Stimulated activated naive CD8-positive, alpha-beta T cell treated with anti-CD3 and anti-CD28 coated beads, Interleukin-15, amount 100 ng/mL, for 72 hours (primary cell): Measurements from ENCODE around the gene FOXD2.

Source experiments
- ATAC-seq: fragments of 150-1000 bp; cut with Tn5 transposase; 2 replicates; pipeline ENCODE4 v1.10.0; 2021; ENCODE audit warnings: mild to moderate bottlenecking, moderate library complexity
- DNase-seq, 2 donors: peaks; one replicate each; pipeline ENCODE4 v3.0.0; 2021 to 2022
- H3K27ac Mint-ChIP-seq, 2 donors: one replicate each; pipeline ENCODE4 v1.8.0; 2022; ENCODE audit warnings: mild to moderate bottlenecking in 2 of 2, mixed read lengths in 2 of 2, moderate library complexity in 2 of 2
- H3K27me3 Mint-ChIP-seq: one replicate; pipeline ENCODE4 v1.8.0; 2022; ENCODE audit warnings: mixed read lengths
- H3K4me1 Mint-ChIP-seq: one replicate; pipeline ENCODE4 v1.8.0; 2022; ENCODE audit warnings: mild to moderate bottlenecking, mixed read lengths
- H3K4me3 Mint-ChIP-seq, 2 donors: one replicate each; pipeline ENCODE4 v1.8.0; 2022; ENCODE audit warnings: mild to moderate bottlenecking in 2 of 2, mixed read lengths in 2 of 2, moderate library complexity in 1 of 2
- H3K9me3 Mint-ChIP-seq, 2 donors: one replicate each; pipeline ENCODE4 v1.8.0; 2022; ENCODE audit warnings: mixed read lengths in 2 of 2

Gene FOXD2

DNA sequence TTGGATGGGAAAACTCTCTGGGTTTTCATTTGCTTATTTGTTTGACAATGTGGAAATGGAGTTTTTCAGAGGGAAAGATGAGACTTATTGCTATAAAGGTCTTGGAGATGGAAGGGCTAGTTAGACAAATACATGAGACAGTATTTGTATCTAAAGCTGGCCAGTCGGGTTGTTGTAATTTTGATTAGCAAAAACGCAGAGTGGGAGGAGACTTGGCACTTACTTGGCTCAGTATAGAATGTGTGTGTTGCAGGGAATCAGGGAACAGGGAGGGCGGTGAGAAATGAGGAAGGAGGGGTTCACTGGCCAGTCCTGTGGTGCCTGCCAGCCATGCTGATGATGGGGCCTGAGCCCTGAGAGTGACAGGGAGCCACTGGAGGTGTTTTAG is 27.8 kb upstream of the FOXD2 start:
- peaks cover 52% of the 10 kb centered on the region for H3K27me3 Mint-ChIP-seq
- no peaks in the 10 kb centered on the region for H3K4me1 Mint-ChIP-seq
- no peak overlapping the region for H3K4me3 Mint-ChIP-seq
- DNase-seq: no peak
- ATAC-seq: no peak
- no peak overlapping the region for H3K27ac Mint-ChIP-seq
- H3K9me3 Mint-ChIP-seq: no peaks in the 10 kb centered on the region

- no peak for ATAC-seq
- Mint-ChIP-seq H3K4me3 (no peak overlapping the region), H3K9me3 (no peaks in the 10 kb centered on the region), H3K4me1 (peaks cover 1% of the 10 kb centered on the region), H3K27me3 (peaks cover 53% of the 10 kb centered on the region), H3K27ac (no peak overlapping the region)
- no peak for DNase-seq
Measured at GRCh38 chr1:47411436-47411835, 26.4 kb upstream of the FOXD2 start.

- H3K9me3 Mint-ChIP-seq: no peaks in the 10 kb centered on the region
- no peak overlapping the region for H3K27ac Mint-ChIP-seq
- no peak for ATAC-seq
- no peak for DNase-seq
- no peak overlapping the region for H3K4me3 Mint-ChIP-seq
- H3K4me1 Mint-ChIP-seq: peaks cover 9% of the 10 kb centered on the region
- peaks cover 61% of the 10 kb centered on the region for H3K27me3 Mint-ChIP-seq
Measured at GRCh38 chr1:47412437-47412836, 25.4 kb upstream of the FOXD2 start.

DNA sequence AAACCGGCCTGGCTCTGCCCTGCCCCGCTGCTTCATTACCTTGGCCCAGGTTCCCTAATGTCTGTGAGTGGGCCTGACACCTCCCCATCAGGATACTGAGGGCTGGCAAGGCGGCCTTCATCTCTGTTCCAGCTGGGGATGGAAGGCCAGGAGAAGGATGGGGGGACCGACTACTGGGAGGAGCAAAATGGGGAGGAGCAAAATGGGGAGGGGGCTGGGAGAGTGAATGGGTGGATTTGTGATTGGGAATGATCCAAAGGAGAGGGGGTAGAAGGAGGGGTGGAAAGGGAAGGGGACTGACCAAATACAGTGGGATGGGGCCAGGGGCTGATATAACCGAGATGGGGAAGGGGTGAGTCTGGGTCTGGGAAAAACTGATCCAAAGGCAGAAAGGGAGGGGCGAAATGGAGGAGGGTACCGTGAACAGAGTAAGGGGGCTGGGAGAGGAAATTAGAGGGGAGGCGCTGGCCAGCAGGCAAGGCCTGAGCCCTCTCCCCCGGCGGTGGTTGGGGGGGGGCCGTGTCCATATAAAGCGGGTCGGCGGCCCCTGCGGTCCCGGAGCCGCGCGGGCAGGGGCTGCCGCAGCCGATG is 22.0 kb upstream of the FOXD2 start, which contains the start of gene FOXE3:
FOXE3 (plus strand) TSS at position 558 of the 591 bp plus-strand sequence; CDS start at position 589, 31 bp downstream.
- H3K9me3 Mint-ChIP-seq: no peaks in the 10 kb centered on the region
- DNase-seq (no peak), ATAC-seq (no peak)
- peaks cover 13% of the 10 kb centered on the region for H3K4me1 Mint-ChIP-seq
- peak within 1 kb of the TSS in 1 of 2 donors; percentile 63 for H3K27ac Mint-ChIP-seq
- H3K27me3 Mint-ChIP-seq: peaks cover 66% of the 10 kb centered on the region
- H3K4me3 Mint-ChIP-seq: peak within 1 kb of the TSS; percentile 67 to 69

GRCh38 chr1:47416319-47417169 is 21.3 kb upstream of the FOXD2 start:
- peaks cover 13% of the 10 kb centered on the region for H3K4me1 Mint-ChIP-seq

DNA sequence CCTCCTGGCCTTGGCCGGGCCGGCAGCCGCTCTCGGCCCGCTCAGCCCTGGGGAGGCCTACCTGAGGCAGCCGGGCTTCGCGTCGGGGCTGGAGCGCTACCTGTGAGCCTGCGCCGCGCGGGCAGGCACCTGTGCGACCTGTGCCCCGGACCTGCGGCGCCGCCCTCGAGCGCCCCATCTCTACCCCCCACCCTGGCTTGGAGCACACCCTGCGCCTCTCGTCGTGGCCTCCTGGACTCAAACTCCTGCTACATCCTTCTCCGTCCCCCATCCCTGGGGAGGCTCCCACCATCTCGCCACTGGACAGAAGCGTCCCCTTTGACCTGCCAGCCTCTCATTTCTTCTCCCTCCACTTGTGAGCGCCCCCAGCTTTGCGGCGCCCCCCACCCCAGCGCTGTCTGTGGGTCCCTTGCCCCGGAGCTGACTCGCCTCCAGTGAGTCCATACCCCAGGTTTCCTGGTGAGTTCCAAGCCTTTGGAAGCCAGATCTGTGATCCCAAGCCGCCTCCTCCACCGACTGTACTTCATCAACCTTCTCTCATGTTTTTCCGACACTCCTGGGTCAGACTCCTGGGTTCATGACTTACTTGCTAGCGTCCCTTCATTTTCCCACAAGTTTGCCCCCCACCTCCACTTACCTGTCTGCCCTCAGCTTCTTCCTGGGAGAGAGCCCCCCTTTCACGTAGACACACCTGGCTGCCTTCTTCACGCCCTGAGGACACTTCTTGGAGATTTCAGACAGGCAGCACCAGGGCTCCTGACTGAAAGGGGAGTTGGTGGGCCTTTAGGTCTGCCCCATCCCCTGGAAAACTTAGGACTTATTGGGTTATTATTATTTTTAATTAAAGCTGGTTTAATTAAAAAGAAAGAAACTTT is 20.4 kb upstream of the FOXD2 start:
- DNase-seq: no peak
- no peak overlapping the region for H3K27ac Mint-ChIP-seq
- peak; percentile 24 for ATAC-seq
- no peaks in the 10 kb centered on the region for H3K9me3 Mint-ChIP-seq
- H3K4me3 Mint-ChIP-seq: peak overlapping the region; percentile 49 to 58
- peaks cover 72% of the 10 kb centered on the region for H3K27me3 Mint-ChIP-seq
- H3K4me1 Mint-ChIP-seq: peaks cover 13% of the 10 kb centered on the region

More at GRCh38 chr1:47416319-47417169, 21.3 kb upstream of the FOXD2 start:
- H3K27ac Mint-ChIP-seq: peak overlapping the region in 1 of 2 donors; percentile 63
- H3K9me3 Mint-ChIP-seq: no peaks in the 10 kb centered on the region
- DNase-seq (no peak), ATAC-seq (peak; percentile 53)
- peaks cover 71% of the 10 kb centered on the region for H3K27me3 Mint-ChIP-seq
- H3K4me3 Mint-ChIP-seq: peak overlapping the region; percentile 67 to 69

GRCh38 chr1:47418122-47418521 is 19.7 kb upstream of the FOXD2 start:
- H3K27ac Mint-ChIP-seq: no peak overlapping the region
- no peak for DNase-seq
- no peak for ATAC-seq
- H3K9me3 Mint-ChIP-seq: no peaks in the 10 kb centered on the region
- peaks cover 72% of the 10 kb centered on the region for H3K27me3 Mint-ChIP-seq
- no peak overlapping the region for H3K4me3 Mint-ChIP-seq
- H3K4me1 Mint-ChIP-seq: peaks cover 13% of the 10 kb centered on the region

GRCh38 chr1:47418681-47419325 is 19.0 kb upstream of the FOXD2 start:
- DNase-seq: no peak
- H3K4me1 Mint-ChIP-seq: peaks cover 13% of the 10 kb centered on the region
- peak; percentile 14 for ATAC-seq
- H3K27ac Mint-ChIP-seq: no peak overlapping the region
- H3K4me3 Mint-ChIP-seq: no peak overlapping the region
- H3K27me3 Mint-ChIP-seq: peaks cover 72% of the 10 kb centered on the region
- no peaks in the 10 kb centered on the region for H3K9me3 Mint-ChIP-seq

- ATAC-seq (no peak), DNase-seq (no peak)
- Mint-ChIP-seq H3K4me1 (peaks cover 19% of the 10 kb centered on the region), H3K9me3 (no peaks in the 10 kb centered on the region), H3K27ac (peak overlapping the region in 1 of 2 donors; percentile 27), H3K27me3 (peaks cover 74% of the 10 kb centered on the region), H3K4me3 (no peak overlapping the region)
Measured at GRCh38 chr1:47420547-47420946, 17.3 kb upstream of the FOXD2 start.

- peaks cover 58% of the 10 kb centered on the region for H3K27me3 Mint-ChIP-seq
- DNase-seq (no peak), ATAC-seq (no peak)
- H3K27ac Mint-ChIP-seq: no peak overlapping the region
- H3K4me1 Mint-ChIP-seq: peaks cover 6% of the 10 kb centered on the region
- no peak overlapping the region for H3K4me3 Mint-ChIP-seq
- no peaks in the 10 kb centered on the region for H3K9me3 Mint-ChIP-seq
Measured at GRCh38 chr1:47423872-47424271, 14.0 kb upstream of the FOXD2 start.

- H3K9me3 Mint-ChIP-seq: no peaks in the 10 kb centered on the region
- ATAC-seq: no peak
Measured at GRCh38 chr1:47424336-47424982, 13.4 kb upstream of the FOXD2 start.

DNA sequence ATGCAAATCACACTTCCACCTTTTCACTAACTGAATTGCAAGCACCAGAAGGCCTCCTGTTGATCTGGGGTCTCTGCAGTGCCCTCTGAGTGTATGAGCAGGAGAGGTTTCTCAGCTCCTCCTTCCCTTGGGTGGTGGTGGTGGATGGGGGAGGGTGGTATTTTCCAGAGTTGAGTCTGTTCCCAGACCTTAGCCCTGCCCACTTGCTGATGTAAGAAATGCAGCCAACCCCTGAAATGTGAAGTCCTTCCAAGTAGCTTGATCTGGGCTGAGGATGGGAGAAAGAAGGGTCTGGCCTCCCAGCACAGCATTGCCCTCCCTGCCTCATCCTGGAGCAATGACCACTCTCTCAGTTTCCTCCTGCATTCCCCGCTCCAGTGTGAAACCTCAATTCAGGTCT is 6.3 kb upstream of the FOXD2 start:
- H3K4me3 Mint-ChIP-seq: no peak overlapping the region
- H3K27me3 Mint-ChIP-seq: peaks cover 79% of the 10 kb centered on the region
- no peak overlapping the region for H3K27ac Mint-ChIP-seq
- DNase-seq (no peak), ATAC-seq (no peak)
- no peaks in the 10 kb centered on the region for H3K9me3 Mint-ChIP-seq
- peaks cover 49% of the 10 kb centered on the region for H3K4me1 Mint-ChIP-seq

More at GRCh38 chr1:47424336-47424982, 13.4 kb upstream of the FOXD2 start:
- peaks cover 6% of the 10 kb centered on the region for H3K4me1 Mint-ChIP-seq
- no peak for DNase-seq
- H3K27me3 Mint-ChIP-seq: peaks cover 56% of the 10 kb centered on the region
- no peak overlapping the region for H3K27ac Mint-ChIP-seq
- no peak overlapping the region for H3K4me3 Mint-ChIP-seq

DNA sequence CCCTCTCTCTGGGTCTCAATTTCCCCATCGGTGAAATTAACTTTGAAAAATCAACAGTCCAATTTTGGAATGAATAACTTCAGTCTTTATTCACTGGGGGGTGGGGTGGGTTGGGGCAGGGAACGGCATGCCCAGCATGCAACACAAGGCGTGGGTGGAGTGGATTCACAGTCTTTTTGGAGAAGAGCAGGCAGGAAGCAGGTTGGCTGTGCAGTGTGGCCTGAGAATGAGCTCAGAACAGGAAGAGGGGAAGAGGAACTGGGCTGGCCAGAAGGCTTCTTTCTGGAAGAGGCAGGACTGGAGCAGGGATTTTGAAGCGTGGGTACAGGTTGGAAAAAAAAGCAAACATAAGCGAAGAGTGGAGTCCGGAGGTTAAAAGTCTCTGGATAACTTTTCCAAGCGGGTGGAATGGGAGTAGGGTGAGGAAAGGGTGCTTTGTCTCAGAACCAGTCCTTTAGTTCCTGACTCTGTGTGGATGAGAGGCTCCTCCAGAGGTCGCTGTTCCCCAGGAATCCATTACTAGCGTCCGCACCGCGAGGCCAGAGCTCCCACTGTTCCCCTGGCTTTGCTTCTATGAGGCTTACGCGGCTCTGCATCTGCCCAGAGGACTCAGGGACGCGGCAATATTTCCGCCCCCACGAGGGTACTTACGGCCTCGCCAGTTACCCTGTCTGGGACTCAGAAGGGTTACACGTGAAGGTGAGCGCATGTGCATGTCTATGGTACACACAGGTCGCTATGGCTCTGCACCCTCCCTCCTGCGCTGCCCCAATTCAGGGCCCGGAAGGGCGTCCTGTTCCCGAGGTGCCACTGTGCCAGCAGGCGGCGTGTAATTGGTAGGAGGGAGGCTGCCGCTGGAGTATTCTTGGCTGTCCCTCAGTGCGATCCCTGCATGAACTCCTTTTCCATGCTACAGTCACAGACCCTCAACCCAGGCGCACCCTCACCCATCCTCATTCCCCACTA is 5.5 kb upstream of the FOXD2 start:
- Mint-ChIP-seq H3K4me1 (peaks cover 52% of the 10 kb centered on the region), H3K9me3 (no peaks in the 10 kb centered on the region), H3K27me3 (peaks cover 73% of the 10 kb centered on the region), H3K27ac (no peak overlapping the region), H3K4me3 (peak overlapping the region; percentile 46 to 68)
- ATAC-seq (peak; percentile 56), DNase-seq (peak; percentile 57 to 63)

DNA sequence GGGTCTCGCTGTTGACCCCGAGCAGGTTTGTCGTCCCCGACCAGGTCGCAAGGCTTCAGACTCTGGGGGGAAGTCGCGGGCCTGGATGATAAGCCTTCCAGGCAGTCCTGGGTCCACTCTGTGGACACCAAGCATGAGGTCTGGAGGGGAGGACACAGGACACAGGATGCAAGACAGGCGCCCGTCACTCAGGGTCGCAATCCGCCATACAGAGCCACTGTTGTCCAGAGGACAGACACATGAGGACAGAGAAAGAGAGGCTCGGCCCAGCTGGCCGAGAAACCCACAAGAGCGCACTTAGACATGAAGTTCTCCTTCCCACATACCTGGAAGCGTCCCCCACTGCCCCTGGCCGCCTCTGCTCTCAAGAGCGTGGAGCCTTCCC is 4.8 kb upstream of the FOXD2 start:
- H3K27me3 Mint-ChIP-seq: peaks cover 72% of the 10 kb centered on the region

More for the DNA sequence above, 4.8 kb upstream of the FOXD2 start:
- Mint-ChIP-seq H3K27ac (no peak overlapping the region), H3K9me3 (no peaks in the 10 kb centered on the region), H3K4me3 (peak overlapping the region; percentile 46 to 68), H3K4me1 (peaks cover 52% of the 10 kb centered on the region)
- ATAC-seq (no peak), DNase-seq (no peak)
